HEK293 (cell line): ENCODE results near the gene RLN3.

Experiments
- BCL11A ChIP-seq: fragments of 450-650 bp; formaldehyde crosslinking; IDR thresholded peaks from 2 replicates; pipeline ENCODE4 v1.5.1; 2016; ENCODE audit warnings: low read depth, missing biosample characterization, missing genetic modification characterization
- GLIS2 ChIP-seq: fragments of 450-650 bp; formaldehyde crosslinking; IDR thresholded peaks from 2 replicates; pipeline ENCODE4 v1.5.1; 2016; ENCODE audit warnings: missing biosample characterization, missing genetic modification characterization
- YY1 ChIP-seq: fragments of 450-650 bp; formaldehyde crosslinking; IDR thresholded peaks from 2 replicates; pipeline ENCODE4 v1.5.1; 2018; ENCODE audit warnings: missing biosample characterization, missing genetic modification characterization
- ZNF121 ChIP-seq: fragments of 450-650 bp; formaldehyde crosslinking; IDR thresholded peaks from 2 replicates; pipeline ENCODE4 v1.5.1; 2016; ENCODE audit warnings: missing biosample characterization, missing genetic modification characterization
- ZNF423 ChIP-seq: fragments of 450-650 bp; formaldehyde crosslinking; IDR thresholded peaks from 2 replicates; pipeline ENCODE4 v1.5.1; 2016; ENCODE audit warnings: missing biosample characterization, missing genetic modification characterization
- ZNF530 ChIP-seq: fragments of 450-650 bp; formaldehyde crosslinking; IDR thresholded peaks from 2 replicates; pipeline ENCODE4 v1.5.1; 2016; ENCODE audit warnings: low read depth, missing biosample characterization, missing genetic modification characterization
- TF ChIP-seq, protein P1 (sequence below): fragments of 450-650 bp; formaldehyde crosslinking; IDR thresholded peaks from 2 replicates; pipeline ENCODE4 v1.5.1; 2016; ENCODE audit warnings: missing biosample characterization, missing genetic modification characterization

DNA sequence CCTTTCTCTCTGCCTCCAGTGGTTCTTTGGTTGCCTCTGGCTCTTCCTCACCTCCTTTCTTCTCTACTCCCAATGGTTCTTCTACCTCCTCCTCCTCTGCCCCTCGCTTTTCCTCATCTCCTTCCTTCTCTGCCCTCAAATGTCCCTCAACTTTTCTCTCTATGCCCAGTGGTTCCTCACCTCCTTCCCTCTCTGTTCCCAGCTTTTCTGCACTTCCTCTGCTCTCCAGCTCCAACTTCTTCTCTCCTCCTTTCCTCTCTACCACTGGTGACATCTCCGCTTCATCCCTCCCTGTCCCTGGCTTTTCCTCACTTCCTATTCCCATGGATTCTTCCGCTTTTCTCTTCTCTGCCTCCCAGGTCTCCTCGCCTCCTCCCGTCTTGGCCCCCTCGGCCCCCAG lies 26.2 kb downstream of the RLN3 start:
- TF ChIP-seq ZNF423 (tag by site-specific recombination) (no peak), YY1 (tag by site-specific recombination) (no peak), GLIS2 (tag by site-specific recombination) (no peak), ZNF121 (tag by site-specific recombination) (no peak), ZNF530 (tag by site-specific recombination) (no peak), BCL11A (tag by site-specific recombination) (no peak)
- TF ChIP-seq, protein P1, sequence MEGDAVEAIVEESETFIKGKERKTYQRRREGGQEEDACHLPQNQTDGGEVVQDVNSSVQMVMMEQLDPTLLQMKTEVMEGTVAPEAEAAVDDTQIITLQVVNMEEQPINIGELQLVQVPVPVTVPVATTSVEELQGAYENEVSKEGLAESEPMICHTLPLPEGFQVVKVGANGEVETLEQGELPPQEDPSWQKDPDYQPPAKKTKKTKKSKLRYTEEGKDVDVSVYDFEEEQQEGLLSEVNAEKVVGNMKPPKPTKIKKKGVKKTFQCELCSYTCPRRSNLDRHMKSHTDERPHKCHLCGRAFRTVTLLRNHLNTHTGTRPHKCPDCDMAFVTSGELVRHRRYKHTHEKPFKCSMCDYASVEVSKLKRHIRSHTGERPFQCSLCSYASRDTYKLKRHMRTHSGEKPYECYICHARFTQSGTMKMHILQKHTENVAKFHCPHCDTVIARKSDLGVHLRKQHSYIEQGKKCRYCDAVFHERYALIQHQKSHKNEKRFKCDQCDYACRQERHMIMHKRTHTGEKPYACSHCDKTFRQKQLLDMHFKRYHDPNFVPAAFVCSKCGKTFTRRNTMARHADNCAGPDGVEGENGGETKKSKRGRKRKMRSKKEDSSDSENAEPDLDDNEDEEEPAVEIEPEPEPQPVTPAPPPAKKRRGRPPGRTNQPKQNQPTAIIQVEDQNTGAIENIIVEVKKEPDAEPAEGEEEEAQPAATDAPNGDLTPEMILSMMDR = no peak
